ENCODE measurements around the gene ZNF850.

DNA sequence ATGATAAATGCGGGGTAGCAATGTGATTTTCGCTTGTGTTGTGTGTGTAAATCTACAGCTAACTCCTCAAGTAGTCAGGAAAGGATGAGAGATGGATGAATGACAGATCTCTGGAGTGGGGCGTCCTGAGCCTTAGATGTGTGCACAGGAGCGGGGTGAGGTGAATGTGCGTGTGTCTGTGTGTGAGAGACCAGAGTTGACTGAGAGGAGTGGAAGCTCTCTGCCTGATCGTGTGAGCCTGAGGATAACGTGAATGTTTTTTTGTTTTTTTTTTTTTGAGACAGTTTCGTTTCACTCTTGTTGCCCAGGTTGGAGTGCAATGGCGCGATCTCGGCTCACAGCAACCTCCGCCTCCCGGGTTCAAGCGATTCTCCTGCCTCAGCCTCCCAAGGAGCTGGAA lies 106.8 kb downstream of the ZNF850 start:
- TF ChIP-seq REST (IDR thresholded peaks at IDR 0.05; ENCODE audit: low read depth, low read length) (no peak), CTCF (IDR thresholded peaks at IDR 0.05) (no peak), CHD2 (IDR thresholded peaks at IDR 0.05; ENCODE audit: low read length, partially characterized antibody) (no peak), JUND (IDR thresholded peaks at IDR 0.05) (no peak), EP300 (IDR thresholded peaks at IDR 0.05; ENCODE audit: borderline replicate concordance in 1 of 2, low read depth in 1 of 2, low read length in 1 of 2) (no peak), EZH2phosphoT487 (IDR thresholded peaks at IDR 0.05; ENCODE audit: borderline replicate concordance, low read depth) (no peak), GATA2 (CRISPR knock-in tag; IDR thresholded peaks at IDR 0.05) (no peak), RAD21 (IDR thresholded peaks at IDR 0.05; ENCODE audit: low read length) (no peak)

Data from SK-N-SH (cell line).